Esophagus (tissue), 2 donors: ENCODE results near the gene TIMM50. TPM values are rescaled to one million over a fixed set of nuclear protein-coding genes. Genes with fewer than 3 reads are reported as not detected.

Experiments
- H3K27ac ChIP-seq, 2 donors: one replicate each; pipeline ENCODE4 v1.5.1; 2013; ENCODE audit warnings: low read depth in 2 of 2, mild to moderate bottlenecking in 2 of 2, inconsistent platforms in 1 of 2, low read length in 1 of 2, moderate library complexity in 1 of 2
- H3K27me3 ChIP-seq, 2 donors: one replicate each; pipeline ENCODE4 v1.6.1; 2013; ENCODE audit warnings: low read length in 2 of 2, control low read depth in 1 of 2, mild to moderate bottlenecking in 1 of 2; ENCODE audit not compliant: insufficient read depth in 2 of 2, control insufficient read depth in 1 of 2
- H3K36me3 ChIP-seq, 2 donors: one replicate each; pipeline ENCODE4 v1.6.1; 2013; ENCODE audit warnings: low read length in 1 of 2; ENCODE audit not compliant: control insufficient read depth in 2 of 2, insufficient read depth in 2 of 2
- H3K4me1 ChIP-seq, 2 donors: one replicate each; pipeline ENCODE4 v1.6.1; 2013; ENCODE audit warnings: low read length in 1 of 2; ENCODE audit not compliant: control insufficient read depth in 2 of 2, insufficient read depth in 2 of 2
- H3K4me3 ChIP-seq, 2 donors: one replicate each; pipeline ENCODE4 v1.5.1; 2013; ENCODE audit warnings: low read length in 2 of 2, mild to moderate bottlenecking in 2 of 2, low read depth in 1 of 2, moderate library complexity in 1 of 2
- H3K9me3 ChIP-seq, 2 donors: one replicate each; pipeline ENCODE4 v1.6.1; 2013; ENCODE audit warnings: mild to moderate bottlenecking in 2 of 2, low read depth in 1 of 2, low read length in 1 of 2, moderate library complexity in 1 of 2; ENCODE audit not compliant: control insufficient read depth in 2 of 2, insufficient read depth in 1 of 2
- WGBS, 2 donors: extraction: QIAGEN DNeasy Blood & Tissue Kit; methylation state at CpG; one replicate each; pipeline ENCODE4 v1.1.7; 2013; 5-methylcytosine and 5-hydroxymethylcytosine counted together
- polyA plus RNA-seq, 2 donors: library from polyadenylated mRNA; stranded (reverse); fragments of 200-250 nt; gene quantifications; one replicate each; pipeline ENCODE4 v1.2.3, GENCODE V29; 2013
- donor health status: healthy with polysubstance abuse.
- donor health status: Bipolar disorder and iron deficiency.

Gene TIMM50
- polyA plus RNA-seq, 2 donors = 42.3 to 42.4 TPM

DNA sequence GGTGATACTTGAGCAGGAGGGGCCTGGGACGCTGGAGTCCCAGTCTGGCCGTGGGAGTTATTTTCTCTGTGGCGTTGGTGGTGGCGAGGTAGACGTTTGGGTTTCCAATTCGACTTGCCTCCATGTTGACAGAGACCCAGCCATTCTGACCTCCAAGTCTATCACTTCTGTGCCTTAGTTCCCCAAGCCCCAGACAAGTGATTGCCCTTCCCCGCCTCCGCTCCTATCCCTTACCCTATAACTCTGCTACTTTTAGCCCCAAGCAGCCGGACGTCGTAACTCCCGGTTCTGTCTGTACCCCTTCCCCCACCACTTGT, 549 bp downstream of the TIMM50 start:
- H3K9me3 ChIP-seq = no peaks in the 10 kb centered on the region
- H3K27ac ChIP-seq = peak overlapping the region; percentile 82 to 97
- no peaks in the 10 kb centered on the region for H3K27me3 ChIP-seq
- WGBS, 2 donors = 0 to 2% methylated on average over 12 of the region's 12 CpGs
- H3K36me3 ChIP-seq = peaks cover 0 to 9% of the 10 kb centered on the region in 2 donors
- H3K4me3 ChIP-seq = peak overlapping the region; percentile 96 to 98
- peaks cover 3 to 8% of the 10 kb centered on the region in 2 donors for H3K4me1 ChIP-seq

DNA sequence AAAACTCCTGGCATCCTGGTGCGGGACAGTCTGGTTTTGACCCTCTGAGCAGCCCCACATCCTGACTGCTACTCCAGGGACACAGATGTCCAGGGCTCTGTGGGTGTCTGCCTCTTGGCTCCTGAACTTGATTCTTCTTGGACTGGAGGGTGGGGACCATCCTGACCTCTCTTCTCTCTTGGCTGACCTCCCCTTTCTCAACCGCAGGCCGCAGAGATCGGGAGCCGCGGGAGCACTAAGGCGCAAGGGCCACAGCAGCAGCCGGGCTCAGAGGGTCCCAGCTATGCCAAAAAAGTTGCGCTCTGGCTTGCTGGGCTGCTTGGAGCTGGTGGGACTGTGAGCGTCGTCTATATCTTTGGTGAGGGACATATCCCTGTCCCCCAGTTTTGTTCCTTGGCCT, 1.0 kb downstream of the TIMM50 start:
- whole genome bisulfite sequencing, 2 donors = 64% methylated on average over 11 of the region's 11 CpGs
- Histone ChIP-seq H3K36me3 (peaks cover 0 to 12% of the 10 kb centered on the region in 2 donors), H3K27ac (no peak overlapping the region), H3K9me3 (no peaks in the 10 kb centered on the region), H3K4me3 (peak overlapping the region; percentile 96 to 98), H3K4me1 (peaks cover 3 to 8% of the 10 kb centered on the region in 2 donors), H3K27me3 (no peaks in the 10 kb centered on the region)

DNA sequence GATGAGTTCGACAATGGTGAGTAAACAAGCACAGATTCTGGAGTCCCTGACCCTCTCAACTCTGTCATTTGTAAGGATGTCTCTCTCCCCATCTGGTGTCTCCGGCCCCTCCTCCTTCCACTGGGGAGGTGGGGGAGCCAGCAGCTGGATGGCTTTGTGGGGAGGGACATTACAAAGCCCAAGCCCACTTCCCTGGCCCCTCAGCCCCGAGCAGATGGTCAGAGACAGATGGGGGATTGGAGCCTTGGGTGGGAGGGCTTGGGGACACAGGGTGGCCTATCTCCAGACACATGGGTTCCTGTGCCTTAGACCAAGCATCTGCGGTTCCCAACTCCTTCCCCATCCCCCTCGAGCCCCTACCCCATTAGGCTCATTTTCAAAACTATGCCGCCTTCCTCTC, 2.5 kb downstream of the TIMM50 start:
- WGBS, 2 donors = 70 to 76% methylated on average over 6 of the region's 6 CpGs
- Histone ChIP-seq H3K4me1 (peaks cover 3 to 8% of the 10 kb centered on the region in 2 donors), H3K9me3 (no peaks in the 10 kb centered on the region), H3K4me3 (no peak overlapping the region), H3K27me3 (no peaks in the 10 kb centered on the region), H3K36me3 (peaks cover 3 to 20% of the 10 kb centered on the region in 2 donors), H3K27ac (no peak overlapping the region)

DNA sequence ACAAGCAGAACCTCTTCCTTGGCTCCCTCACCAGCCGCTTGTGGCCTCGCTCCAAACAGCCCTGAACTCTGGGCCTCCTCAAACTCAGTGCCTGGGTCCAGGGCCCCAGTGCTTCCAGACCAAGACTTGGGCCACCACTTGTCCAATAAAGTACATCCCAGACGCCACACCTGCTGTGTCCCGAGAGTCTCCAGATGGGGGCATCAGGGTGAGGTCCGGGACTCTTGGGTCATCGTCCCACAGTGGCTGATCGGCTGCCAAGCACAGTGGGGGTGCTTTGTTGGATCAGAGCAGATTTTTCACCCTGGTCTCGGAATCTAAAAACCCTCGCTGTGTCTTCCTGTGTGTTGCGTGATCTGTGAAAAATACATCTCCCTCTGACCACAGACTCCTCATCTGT, 9.1 kb downstream of the TIMM50 start:
- no peaks in the 10 kb centered on the region for H3K9me3 ChIP-seq
- H3K27me3 ChIP-seq = no peaks in the 10 kb centered on the region
- H3K4me1 ChIP-seq = no peaks in the 10 kb centered on the region
- 78 to 83% methylated on average over 9 to 10 of the region's 10 CpGs for WGBS, 2 donors
- no peak overlapping the region for H3K27ac ChIP-seq
- no peak overlapping the region for H3K4me3 ChIP-seq
- peaks cover 11 to 40% of the 10 kb centered on the region in 2 donors for H3K36me3 ChIP-seq

DNA sequence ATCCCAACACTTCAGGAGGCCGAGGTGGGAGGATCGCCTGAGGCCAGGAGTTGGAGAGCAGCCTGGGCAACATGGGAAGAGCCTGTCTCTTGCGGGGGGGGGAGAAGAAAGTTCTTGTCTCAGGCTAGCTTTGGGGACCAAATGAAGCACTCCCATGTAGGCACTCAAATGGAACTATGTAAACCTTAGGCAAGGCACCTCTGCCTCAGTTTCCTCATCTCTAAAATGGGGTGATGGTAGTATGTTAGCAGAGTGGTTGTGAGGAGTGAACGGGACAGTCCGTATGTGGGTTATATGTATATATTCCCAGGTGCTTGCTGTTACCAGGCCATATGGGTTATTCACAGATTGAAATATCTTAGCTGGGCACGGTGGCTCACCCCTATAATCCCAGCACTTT, 11.6 kb downstream of the TIMM50 start:
- Histone ChIP-seq H3K9me3 (no peaks in the 10 kb centered on the region), H3K36me3 (peaks cover 11 to 24% of the 10 kb centered on the region in 2 donors)

DNA sequence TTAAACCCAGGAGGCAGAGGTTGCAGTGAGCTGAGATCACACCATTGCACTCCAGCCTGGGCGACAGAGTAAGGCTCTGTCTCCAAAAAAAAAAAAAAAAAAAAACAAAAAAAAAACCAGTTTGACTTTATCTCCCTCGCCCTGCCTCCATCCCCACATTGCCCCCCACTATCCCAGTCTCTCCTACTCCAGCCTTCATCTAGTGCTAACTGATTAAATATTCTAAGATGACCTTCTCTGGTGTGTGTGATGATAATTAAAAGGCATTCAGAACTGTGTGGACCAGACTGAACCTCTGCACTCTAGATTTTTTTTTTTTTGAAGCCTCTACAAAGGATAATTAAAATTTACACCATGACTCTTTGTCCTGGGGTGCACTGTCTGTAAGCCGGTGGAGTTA, 12.2 kb downstream of the TIMM50 start:
- WGBS, 2 donors = 87 to 90% methylated on average over 2 to 3 of the region's 3 CpGs
- Histone ChIP-seq H3K9me3 (no peaks in the 10 kb centered on the region), H3K4me3 (no peak overlapping the region), H3K27me3 (no peaks in the 10 kb centered on the region), H3K36me3 (peaks cover 11 to 23% of the 10 kb centered on the region in 2 donors), H3K4me1 (peaks cover 0 to 2% of the 10 kb centered on the region in 2 donors), H3K27ac (no peak overlapping the region)

More for the DNA sequence above, 11.6 kb downstream of the TIMM50 start:
- H3K27me3 ChIP-seq = no peaks in the 10 kb centered on the region
- H3K4me3 ChIP-seq = no peak overlapping the region
- H3K27ac ChIP-seq = no peak overlapping the region
- H3K4me1 ChIP-seq = no peaks in the 10 kb centered on the region
- WGBS, 2 donors = 92 to 93% methylated on average over 6 of the region's 6 CpGs

DNA sequence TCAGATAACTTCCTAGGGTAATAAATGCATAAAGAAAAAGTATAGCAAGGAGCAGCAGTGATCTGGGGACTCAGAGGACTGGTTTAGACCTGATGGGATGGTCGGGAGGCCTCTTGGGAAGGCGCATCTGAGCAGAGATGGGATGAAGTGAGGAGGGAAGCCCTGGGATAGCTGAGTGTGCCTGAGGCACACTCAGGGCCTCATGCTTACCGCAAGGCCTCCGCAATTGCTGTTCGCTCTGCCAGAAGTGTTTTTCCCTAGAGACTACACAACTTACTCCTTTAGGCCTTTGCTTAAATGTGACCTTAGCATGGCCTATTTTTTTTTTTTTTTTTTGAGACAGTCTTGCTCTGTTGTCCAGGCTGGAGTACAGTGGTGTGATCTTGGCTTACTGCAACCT, 14.0 kb downstream of the TIMM50 start:
- Histone ChIP-seq H3K4me3 (no peak overlapping the region), H3K4me1 (peaks cover 2 to 3% of the 10 kb centered on the region in 2 donors), H3K27ac (no peak overlapping the region), H3K36me3 (peaks cover 0 to 4% of the 10 kb centered on the region in 2 donors), H3K27me3 (peaks cover 0 to 6% of the 10 kb centered on the region in 2 donors), H3K9me3 (no peaks in the 10 kb centered on the region)
- WGBS, 2 donors = 80 to 82% methylated on average over 5 of the region's 5 CpGs

DNA sequence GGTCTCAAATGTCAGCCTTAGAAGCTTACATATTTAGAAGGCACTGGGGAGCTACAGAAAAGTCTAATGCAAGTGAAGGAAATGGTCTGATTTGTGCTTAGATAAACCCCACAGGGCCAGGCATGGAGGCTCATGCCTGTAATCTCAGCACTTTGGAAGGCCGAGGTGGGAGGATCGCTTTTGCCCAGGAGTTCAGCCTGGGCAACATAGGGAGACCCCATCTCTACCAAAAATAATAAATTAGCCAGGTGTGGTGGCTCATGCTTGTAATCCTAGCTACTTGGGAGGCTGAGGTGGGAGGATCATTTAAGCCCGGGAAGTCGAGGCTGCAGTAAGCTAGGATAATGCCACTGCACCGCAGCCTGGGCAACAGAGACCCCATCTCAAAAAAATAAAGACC, 15.4 kb downstream of the TIMM50 start:
- H3K27me3 ChIP-seq = peaks cover 0 to 6% of the 10 kb centered on the region in 2 donors
- no peaks in the 10 kb centered on the region for H3K9me3 ChIP-seq
- no peaks in the 10 kb centered on the region for H3K36me3 ChIP-seq
- no peak overlapping the region for H3K4me3 ChIP-seq
- H3K4me1 ChIP-seq = peaks cover 2 to 3% of the 10 kb centered on the region in 2 donors
- WGBS, 2 donors = 81 to 86% methylated on average over 5 of the region's 5 CpGs
- H3K27ac ChIP-seq = no peak overlapping the region

DNA sequence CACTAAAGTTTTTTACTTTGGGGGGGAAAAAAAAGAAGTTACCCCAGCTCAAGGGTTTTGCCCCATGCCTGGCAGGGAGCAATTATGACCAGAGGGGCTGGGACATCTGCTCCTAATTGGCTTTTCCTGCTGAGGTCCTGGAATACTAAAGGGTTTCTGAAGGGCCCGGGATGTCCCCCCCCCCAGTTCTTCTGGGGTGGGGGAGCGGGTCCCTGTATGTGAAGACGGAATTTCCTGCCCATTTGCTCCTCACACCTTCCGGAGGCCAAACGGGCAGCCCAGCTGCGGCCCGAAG, 17.0 kb downstream of the TIMM50 start:
- no peaks in the 10 kb centered on the region for H3K36me3 ChIP-seq
- WGBS, 2 donors = 1% methylated on average over 7 of the region's 7 CpGs
- peaks cover 2 to 3% of the 10 kb centered on the region in 2 donors for H3K4me1 ChIP-seq
- H3K9me3 ChIP-seq = no peaks in the 10 kb centered on the region
- H3K27me3 ChIP-seq = peaks cover 0 to 6% of the 10 kb centered on the region in 2 donors
- H3K27ac ChIP-seq = no peak overlapping the region
- H3K4me3 ChIP-seq = no peak overlapping the region

DNA sequence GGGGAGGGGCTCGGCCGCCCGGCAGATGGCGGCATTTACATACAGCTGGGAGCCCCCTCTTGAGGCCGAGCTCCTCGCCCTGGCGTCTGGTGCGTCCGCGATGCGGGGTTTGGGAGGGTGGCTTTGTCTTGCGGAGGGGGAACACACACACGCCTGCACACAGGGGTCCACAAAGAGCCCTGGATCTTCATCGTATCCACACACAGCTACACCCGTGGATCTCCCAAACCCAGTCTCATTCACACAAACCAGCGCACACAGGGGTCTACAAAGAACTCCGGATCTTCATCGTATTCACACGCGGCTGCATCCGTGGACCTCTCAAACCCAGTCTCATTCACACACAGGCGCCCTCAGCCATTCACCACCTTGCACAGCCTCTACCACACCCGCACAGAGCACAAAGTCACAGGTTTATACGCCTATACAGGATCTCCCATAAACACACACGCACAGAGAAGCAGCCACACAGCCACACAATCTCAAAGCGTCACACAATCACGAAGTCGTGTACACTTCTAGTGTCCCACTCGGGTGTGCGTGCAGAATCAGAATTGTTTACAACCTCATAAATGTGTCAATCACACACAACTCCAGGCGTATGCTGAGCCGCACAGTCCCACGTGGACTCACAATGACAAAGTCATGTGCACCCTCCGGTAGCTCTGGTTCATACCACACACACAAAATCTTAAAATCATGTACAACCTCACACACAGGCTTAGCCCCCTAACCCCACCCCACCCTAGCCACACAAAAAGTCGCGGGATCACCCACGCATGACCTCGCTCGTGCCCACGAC, 17.6 kb downstream of the TIMM50 start:
- Histone ChIP-seq H3K27ac (no peak overlapping the region), H3K4me3 (no peak overlapping the region), H3K27me3 (peaks cover 0 to 6% of the 10 kb centered on the region in 2 donors), H3K36me3 (no peaks in the 10 kb centered on the region), H3K4me1 (peaks cover 3 to 4% of the 10 kb centered on the region in 2 donors), H3K9me3 (peaks cover 0 to 2% of the 10 kb centered on the region in 2 donors)
- WGBS, 2 donors = 2% methylated on average over 40 of the region's 40 CpGs
